ENCODE data around the gene POU1F1. TPM values are rescaled to one million over a fixed set of nuclear protein-coding genes. Genes with fewer than 3 reads are reported as not detected.
"Not testable (repeated sequence)": the region's sequence is repeated elsewhere in the genome, so short reads cannot be mapped to it uniquely, and the experiment has no call there.

The POU1F1 gene
- polyA plus RNA-seq, 1 donor: not detected

- no peak for DNase-seq
Observed at GRCh38 chr3:87250009-87250408, 26.4 kb downstream of the POU1F1 start.

DNA sequence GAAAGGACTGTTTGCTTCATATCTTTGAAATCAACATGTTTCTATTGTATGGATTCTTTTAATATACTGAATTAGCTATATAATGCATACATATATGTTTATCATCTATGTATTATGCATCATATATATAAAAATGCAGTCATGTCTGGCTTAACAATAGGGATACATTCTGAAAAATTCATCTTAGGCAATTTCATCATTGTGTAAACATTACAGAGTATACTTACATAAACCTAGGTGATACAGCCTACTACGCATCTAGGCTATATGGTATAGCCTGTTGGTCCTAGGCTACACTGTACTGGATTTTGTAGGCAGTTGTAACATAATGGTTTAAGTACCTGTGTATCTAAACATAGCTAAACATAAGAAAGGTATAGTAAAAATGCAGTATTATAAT, 27.6 kb downstream of the POU1F1 start:
- DNase-seq: no peak

- not testable (repeated sequence) for DNase-seq
Observed at GRCh38 chr3:87248231-87248630, 28.2 kb downstream of the POU1F1 start.

- DNase-seq: no peak
Observed at GRCh38 chr3:87247430-87247773, 29.0 kb downstream of the POU1F1 start.

- no peak for DNase-seq
Observed at GRCh38 chr3:87246662-87247429, 29.5 kb downstream of the POU1F1 start.

- no peak for DNase-seq
Observed at GRCh38 chr3:87236093-87236492, 40.3 kb downstream of the POU1F1 start.

- no peak for DNase-seq
Observed at GRCh38 chr3:87233805-87234204, 42.6 kb downstream of the POU1F1 start.

DNA sequence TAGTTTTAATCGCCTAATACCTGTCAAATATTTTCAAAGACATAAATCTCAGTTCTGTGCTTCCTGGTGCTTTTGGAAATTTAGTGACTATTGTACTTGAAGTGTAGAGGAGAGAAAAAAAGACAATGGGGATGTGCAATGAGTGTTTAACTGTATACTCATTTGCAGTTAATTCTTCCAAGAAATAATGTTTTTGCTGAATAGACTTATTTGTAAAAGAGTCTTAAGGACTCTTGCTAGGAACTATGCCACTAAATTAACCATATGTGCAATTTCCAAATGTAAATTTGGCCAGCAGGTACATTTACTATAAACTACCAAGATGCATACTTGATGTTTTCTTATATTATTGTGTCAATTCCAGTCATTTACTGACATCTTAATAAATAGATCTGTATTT, 47.3 kb downstream of the POU1F1 start:
- DNase-seq: no peak

DNA sequence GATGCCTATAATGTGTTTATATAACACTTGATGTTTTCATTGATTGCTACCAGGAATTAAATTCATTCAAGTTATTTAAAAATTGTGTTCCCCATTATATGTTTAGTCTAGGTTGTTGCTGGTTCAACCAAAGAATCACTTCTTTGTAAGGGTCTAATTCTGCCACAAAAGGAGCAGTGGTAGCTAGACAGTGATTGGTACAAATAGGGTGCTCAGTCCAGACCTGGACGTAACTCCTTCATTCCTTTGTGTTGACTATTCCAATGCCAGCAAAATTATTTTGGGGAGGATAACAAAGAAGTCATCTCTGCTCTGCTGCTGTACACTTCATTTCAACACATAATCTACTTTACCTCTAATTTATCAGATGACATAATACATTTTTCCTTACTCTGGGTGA, 48.1 kb downstream of the POU1F1 start:
- no peak for DNase-seq

- DNase-seq: no peak
Observed at GRCh38 chr3:87227835-87228144, 48.6 kb downstream of the POU1F1 start.

DNA sequence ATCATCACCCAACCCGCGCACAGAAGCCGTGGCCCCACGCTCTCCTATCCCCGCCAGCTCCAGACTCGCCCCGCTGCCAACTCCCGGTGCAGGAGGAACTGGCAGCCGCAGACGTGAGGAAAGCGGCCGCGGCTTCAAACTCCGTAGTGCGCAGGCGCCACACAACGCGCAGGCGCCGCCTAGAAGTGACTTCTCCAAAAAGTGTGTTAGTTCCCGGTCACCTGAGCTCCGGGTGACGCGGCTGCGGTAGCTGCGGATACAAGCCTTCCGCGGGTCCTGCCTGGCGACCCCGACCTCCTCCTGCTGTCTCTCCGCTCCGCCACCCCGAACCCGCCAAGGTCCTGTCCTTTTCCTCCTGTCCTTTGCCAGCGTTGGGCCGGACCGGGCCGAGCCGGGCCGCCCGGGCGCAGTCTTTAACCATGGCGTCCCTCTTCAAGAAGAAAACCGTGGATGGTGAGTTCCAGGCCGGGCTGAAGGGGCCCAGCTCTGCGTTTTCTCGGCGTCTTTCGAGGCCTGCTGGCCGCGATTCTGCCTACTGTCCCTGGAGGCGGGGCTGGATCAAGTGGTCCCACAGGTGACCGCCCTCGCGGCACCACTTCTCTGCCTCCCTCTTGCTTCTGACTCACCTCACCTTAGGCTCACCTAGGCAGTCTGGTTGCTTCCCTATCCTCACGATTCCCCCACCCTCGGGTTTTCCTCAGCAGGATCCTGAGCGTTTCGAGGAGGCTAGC, 49.1 kb downstream of the POU1F1 start, which contains the start of gene CHMP2B:
Gene CHMP2B, plus strand, starts transcription at position 206 of the 731 bp plus-strand sequence. Its CDS starts 214 bp downstream, at position 420.
- peak; percentile 97 for DNase-seq

DNA sequence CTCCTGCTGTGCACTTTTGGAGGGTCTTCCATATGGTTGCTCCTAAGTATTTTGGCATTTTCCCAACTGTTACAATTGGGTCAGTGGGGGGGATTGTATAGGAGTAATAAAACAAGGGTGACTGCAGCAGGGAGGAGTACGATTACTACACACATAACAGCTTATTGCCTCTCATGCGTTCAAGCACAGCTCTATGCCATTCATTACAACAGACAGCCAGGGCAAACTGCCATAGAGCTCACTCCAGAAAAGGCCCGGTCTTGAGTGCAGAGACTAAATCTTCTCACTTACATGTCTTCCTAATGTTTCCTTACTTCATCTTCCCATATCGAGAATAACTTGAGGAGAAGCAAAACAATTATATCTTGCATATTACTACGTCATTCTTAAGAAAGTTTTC, 50.7 kb downstream of the POU1F1 start:
- DNase-seq: no peak

DNA sequence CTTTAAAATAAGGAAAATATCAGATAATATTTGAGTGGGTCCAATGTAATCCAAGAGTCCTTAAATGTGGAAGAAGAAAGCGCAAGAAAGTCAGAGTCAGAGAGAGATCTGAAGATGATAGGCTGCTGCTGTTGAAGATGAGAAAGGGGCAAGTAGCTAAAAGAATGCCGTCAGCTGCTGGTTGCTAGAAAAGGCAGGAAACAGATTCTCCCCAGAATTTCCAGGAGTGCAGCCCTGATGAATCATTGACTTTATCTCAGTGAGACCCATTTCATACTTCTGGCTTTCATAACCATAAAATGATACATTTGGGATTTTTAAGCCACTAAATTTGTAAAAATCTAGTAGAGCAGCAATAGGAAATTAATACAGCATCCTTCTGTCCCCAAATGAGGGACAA, 56.8 kb downstream of the POU1F1 start:
- no peak for DNase-seq

- no peak for DNase-seq
Observed at GRCh38 chr3:87218560-87218959, 57.8 kb downstream of the POU1F1 start.

Other genes with a start within 250 kb of the POU1F1 start
- gene CHMP2B, start 49.3 kb downstream of the POU1F1 start, polyA plus RNA-seq (ENCODE audit: insufficient read length): 23.0 TPM